GM12801 (cell line): Measurements from ENCODE around the gene CRY1.

Experiments used
- CTCF ChIP-seq: IDR thresholded peaks from one replicate; pipeline ENCODE4 v1.5.1; 2011; ENCODE audit warnings: control low read depth; ENCODE audit not compliant: insufficient read length; ENCODE audit errors: extremely low read depth

The CRY1 gene

DNA sequence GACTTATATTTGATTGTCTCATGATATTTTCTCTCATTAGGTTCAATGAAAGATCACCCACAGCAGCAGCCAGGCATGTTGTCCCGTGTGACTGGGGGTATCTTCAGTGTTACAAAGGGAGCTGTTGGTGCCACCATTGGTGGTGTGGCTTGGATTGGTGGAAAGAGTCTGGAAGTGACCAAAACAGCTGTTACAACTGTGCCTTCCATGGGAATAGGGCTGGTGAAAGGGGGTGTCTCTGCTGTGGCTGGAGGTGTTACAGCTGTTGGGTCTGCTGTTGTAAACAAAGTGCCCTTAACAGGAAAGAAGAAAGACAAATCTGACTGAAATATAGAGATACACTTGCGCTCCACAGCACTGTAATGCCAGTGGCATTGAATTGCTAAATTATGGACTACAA is 122.3 kb downstream of the CRY1 start:
- no peak for TF ChIP-seq CTCF

DNA sequence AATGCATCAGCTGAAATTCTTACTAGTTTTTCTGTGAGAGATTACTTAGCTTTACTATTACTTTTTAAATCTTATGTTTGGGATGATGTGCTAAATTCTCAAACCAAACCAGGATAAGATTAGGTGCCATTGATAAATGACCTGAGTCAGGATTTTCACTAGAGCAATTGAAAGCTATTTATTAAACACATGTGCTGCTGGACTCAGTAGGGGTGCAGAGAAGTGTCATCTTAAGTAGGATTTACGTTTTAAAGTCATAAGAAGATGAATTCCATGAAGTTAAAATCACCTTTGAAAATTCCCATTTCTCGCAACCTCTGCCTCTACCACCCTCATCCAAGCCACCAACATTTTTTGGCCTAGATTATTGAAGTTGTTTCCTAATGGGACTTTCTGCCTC is 128.8 kb downstream of the CRY1 start:
- TF ChIP-seq CTCF: no peak

DNA sequence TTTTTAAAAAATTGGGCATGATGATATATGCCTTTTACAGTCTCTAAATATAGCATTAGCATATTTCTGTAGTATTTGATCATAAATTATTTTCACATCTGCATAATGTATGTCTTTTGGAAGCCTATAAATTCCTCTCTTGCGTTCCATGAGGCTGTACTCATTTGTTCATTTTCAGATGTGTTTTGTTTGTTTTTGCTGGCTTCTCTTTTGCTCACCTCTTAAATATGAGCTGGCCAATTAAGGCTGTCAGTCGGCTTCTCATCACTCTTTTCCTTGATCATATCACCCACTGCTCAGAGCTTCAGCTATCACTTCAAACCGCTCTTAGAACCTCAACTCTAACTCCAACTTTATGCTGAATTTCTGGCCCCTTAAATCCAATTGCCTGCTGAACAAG is 131.1 kb downstream of the CRY1 start:
- no peak for TF ChIP-seq CTCF

DNA sequence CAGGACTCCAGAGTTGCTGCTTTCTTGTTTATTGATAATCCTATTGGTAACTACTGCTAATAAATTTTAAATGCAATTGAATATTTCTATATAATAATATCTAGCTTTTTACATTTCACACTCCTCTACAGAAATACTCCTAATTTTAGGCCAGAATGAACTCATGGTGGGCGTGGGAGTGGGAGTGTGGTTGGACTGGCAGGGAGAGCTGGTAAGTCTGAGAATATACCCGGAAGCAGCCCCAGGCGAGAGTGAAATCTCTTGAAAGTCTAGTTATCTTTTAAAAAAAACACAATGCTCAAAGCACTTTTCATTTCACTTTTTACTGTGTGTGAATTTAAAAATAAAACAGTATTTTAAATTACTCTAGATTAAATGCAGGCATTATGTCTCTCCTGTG is 132.9 kb downstream of the CRY1 start:
- no peak for TF ChIP-seq CTCF

- no peak for TF ChIP-seq CTCF
Observed at GRCh38 chr12:106957583-106957982, 135.8 kb downstream of the CRY1 start.

DNA sequence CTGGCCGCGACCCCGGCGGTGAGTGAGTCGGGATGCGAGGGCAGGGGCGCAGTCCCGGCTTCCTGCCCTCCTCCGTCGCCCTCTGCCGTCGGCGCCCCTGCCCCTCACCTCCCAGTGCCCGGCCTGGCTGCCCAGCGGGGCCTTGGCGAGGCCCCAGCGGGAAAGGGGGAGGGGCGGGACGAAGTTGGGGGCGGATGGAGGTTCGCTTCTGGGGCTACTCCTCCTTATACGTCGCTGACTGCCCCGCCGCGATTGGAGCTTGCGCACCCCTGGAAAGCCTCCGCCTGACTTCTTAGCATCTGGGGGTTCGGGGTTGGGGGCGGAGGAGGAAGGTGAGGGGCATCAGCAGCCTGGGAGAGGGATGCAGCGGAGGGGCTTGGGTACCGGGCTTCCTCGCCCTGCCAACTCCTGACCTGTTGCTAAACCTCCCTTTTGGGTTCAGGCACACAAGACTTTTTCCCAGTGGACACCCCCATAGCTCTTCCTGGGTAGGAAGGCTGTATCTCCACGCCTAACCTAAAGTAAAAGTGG is 137.2 kb downstream of the CRY1 start:
- TF ChIP-seq CTCF: no peak

DNA sequence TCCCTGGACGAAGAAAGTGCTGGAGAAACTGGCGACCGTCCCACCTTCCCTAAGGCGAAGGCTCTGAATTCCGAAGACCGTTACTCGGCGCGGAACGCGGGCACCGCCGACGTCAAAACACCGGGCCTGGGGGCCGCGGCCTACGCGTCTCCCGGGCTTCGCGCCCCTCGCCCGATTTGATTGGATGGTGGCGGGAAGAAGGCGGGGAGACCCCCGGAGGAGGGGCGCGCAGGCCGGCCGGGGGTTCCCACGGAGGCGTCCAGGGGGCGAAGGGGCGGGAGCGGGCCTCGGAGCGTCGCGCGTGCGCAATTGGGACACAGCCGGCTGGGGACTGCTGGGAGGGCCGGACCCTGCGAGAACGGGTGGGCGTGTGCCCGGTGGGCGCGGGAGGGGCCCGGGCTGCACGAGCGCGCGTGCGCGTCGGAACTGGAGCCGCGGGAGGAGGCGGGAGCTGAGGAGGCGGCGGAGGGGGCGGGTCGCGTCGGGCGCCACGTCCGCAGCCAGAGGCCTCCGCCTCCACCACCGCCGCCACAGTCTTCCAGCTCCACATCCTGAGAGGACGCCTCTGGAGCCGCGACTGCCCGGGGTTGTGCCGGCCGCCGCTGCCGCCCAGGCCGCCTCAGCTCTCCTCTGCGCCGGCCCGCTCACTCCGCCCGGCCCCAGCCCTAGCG is 137.8 kb downstream of the CRY1 start, which contains the start of gene TMEM263:
Gene TMEM263, plus strand, starts transcription at position 531 of the 671 bp plus-strand sequence. CDS start 11,210 bp downstream, outside the sequence.
- no peak for TF ChIP-seq CTCF
